COLO829 (cell line): Measurements from ENCODE around the gene GALR2.

Experiments used
- DNase-seq: peaks from one replicate; pipeline ENCODE4 v3.0.0; 2012; ENCODE audit warnings: low spot score

Gene GALR2

DNA sequence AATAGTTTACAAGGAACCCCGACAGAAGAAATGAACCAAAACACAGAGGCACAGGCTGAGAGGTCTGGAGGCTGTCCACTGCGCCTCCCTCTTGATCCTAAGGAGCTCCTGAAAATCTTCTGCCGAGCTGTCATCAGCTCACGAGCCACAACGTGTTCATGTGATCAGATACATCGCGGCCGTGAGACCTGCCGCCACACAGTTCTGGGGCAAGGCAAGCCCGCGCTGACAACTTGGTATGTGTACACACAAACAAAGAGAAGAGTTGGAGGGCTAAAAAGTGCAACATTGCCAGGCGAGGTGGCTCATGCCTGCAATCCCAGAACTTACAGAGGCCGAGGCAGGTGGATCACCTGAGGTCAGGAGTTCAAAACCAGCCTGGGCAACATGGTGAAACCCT lies 21.4 kb downstream of the GALR2 start:
- DNase-seq = no peak

DNA sequence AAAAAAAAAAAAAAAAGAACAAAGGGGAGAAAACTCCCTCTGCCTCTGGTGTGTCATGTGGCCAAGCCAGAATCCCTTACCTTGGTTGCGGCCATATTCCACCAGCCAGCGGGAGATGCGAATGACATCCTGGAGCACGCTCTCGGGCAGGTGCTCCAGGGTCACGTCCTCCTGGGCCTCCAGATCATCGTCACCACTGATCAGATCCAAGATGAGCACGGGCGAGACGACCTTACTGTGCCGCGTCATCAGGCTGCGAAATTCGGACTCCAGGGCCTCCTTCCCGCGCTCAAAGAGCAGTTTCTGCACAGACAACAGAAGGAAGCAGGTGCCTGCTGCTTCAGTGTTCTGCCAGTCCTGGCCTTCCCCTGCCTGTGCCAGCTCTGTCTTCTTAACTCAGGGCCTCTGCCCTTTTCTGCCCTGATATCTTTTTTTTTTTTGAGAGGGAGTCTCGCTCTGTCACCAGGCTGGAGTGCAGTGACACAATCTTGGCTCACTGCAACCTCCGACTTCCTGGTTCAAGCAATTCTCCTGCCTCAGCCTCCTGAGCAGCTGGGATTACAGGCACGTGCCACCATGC lies 23.2 kb downstream of the GALR2 start:
- no peak for DNase-seq

DNA sequence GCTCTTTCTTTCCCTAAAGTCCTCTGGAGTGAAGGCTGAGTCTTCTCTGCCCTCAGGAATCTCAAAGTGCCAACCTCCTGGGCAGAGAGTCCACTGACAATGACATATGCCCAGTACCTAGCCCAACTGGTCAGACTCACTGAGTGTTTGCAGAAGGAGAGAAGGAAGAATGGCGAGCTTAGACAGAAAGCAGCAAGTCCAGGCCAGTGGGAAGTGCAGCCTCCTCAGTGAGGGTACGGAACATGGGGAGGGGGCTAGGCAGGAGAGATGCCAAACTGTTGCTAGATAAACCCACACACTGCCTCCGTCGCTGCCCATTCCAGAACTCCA lies 28.3 kb downstream of the GALR2 start:
- no peak for DNase-seq

DNA sequence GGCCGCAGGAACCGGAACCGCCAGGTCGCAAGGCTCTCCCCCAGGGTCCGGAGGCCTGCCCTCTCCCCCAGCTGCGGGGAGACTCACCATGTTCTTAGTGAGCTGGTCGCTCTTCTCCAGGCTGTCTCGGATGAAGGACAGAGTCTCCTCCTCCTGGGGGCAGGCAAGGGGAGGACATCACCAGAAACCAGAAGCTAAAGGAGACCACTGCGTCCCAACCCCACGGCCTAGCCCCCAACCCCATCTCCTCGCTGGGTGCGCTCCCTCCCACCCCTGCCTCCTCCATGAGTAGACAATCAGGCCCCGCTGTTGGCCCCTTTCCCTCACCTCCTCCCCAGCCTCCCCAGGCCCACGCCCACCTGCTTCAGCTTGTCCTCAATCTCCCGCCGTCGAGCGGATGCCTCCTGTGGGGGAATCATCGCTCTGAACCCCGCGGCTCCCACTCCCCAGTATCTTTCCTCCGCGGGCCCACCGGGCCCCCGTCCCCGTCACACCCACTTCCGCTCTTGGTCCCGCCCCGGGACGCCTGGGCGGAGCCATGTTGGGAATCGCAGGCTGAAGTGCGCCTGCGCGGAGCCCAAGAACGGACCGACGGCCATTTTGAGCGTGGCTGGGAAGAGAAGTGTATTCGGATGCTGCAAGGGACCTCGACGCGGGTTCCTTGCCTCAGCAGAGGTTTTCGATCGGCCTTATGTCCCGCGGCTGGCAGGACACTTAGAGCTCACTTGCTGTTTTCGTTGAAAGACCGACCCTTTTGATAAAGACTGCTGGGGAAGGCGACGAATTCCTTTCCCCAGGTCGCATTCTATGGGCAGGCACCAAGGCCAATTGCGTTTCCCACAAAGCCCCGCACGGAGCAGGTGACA lies 28.9 kb downstream of the GALR2 start, which contains the start of gene EXOC7:
EXOC7 (minus strand) TSS at position 514 of the 866 bp plus-strand sequence; CDS start at position 419, 95 bp downstream.
- peak; percentile 92 for DNase-seq

DNA sequence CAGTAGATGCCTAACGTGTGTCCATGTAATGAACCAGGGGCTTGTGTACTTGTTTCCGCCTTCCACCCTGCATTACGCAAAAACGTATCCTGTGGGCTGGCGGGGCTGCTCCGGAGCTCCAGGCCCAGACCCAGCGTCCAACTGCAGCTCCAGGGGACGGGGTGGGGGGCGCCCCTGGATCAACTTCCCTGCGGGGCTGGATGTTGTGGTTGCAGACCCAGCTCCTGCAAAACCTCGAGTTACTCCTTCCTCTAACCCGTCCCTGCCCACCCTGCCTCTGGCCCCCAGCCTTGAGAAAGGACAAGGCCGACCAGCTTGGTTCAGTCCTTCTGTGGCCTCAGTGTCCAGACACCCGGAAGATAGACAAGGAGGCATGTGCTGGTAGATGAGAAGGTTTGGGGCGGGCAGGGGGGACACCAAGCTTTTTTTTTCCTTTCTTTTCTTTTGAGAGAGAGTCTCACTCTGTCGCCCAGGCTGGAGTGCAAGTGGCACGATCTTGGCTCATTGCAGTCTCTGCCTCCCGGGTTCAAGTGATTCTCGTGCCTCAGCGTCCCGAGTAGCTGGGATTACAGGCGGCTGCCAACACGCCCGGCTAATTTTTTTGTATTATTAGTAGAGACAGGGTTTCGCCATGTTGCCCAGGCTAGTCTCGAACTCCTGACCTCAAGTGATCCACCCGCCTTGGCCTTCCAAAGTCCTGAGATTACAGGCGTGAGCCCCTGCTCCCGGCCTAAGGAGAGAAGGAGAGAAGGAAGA lies 29.7 kb downstream of the GALR2 start:
- DNase-seq = no peak

DNA sequence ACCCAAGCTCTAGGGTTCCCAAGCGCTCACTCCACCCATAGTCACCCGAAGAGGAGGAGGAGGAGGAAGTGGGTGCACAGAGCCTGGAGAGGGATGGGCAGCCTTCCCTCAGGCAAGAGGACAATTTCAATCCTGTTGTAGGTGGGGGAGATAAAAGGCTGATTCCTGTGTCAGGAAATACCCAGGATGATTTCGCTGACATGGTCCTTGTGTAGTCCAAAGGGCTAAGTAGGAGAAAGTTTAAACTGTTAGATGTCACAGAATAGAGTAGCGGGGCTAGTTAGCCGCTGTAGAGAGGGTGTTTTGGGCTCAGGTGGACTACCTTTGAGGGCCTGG lies 30.3 kb downstream of the GALR2 start:
- no peak for DNase-seq

DNA sequence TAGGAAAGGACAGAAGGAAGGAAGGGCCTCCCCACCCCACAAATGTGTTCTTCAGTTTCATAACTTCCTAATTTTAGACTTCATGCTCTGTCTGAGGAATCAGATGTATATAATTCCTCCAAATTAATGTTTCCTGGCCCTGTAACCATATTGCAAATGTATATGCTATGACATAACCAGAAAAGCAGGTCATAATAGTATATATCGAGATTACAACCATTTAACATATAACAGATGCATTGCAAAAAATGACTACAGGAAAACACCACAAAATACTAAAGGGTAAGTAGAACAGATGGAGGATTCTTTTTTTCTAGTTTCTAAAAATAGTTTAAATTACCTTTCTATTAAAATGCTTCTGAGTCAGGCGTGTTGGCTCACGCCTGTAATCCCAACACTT lies 32.1 kb downstream of the GALR2 start:
- DNase-seq = no peak

DNA sequence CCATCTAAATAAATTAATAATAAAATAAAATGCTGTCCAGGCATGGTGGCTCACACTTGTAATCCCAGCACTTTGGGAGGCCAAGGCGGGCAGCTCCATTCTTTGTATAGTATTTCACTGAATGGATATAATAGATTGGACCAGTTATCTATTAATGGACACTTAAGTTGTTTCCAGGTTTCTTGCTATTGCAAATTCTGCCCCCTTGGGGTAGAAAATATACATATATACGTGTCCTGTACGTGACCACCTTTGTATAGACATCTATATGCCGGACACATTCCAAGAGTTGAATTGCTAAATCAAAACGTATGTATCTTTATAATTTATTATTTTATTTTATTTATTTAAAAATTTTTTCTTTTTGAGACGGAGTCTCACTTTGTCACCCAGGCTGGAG lies 32.9 kb downstream of the GALR2 start:
- no peak for DNase-seq

DNA sequence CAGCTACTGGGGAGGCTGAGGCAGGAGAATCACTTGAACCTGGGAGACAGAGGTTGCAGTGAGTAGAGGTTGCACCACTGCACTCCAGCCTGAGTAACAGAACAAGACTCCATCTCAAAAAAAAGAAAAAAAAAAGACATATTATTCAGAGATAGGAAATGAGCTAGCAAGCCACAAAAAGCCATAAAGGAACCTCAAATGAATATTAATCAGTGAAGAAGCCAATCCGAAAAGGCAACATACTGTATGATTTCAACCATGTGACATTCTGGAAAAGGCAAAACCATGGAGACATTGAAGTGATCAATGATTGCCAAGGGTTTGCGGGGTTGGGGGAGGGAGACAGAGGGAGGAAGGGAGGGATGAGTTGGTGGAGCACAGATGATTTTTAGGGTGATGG lies 37.4 kb downstream of the GALR2 start:
- DNase-seq = no peak

DNA sequence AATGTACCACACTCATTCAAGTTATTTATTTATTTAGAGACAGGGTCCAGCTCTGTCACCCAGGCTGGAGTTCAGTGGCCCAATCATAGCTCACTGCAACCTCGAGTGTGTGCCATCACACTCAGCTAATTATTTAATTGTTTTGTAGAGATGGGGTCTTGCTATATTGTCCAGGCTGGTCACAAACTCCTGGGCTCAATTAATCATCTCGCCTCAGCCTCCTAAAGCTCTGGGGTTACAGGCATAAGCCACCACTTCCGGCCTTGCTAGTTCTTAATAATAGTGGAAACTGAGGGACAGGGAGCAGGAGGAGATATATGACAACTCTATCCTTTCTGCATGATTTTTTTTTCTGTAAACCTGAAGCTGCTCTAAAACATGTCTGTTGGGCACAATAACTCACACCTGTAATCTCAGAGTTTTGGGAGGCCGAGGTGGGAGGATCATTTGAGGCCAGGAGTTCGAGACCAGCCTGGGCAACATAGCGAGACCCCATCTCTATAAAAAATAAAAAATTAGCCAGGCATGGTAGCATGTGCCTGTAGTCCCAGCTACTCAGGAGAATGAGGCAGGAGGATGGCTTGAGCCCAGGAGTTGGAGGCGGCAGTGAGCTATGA lies 40.7 kb downstream of the GALR2 start:
- DNase-seq = no peak

DNA sequence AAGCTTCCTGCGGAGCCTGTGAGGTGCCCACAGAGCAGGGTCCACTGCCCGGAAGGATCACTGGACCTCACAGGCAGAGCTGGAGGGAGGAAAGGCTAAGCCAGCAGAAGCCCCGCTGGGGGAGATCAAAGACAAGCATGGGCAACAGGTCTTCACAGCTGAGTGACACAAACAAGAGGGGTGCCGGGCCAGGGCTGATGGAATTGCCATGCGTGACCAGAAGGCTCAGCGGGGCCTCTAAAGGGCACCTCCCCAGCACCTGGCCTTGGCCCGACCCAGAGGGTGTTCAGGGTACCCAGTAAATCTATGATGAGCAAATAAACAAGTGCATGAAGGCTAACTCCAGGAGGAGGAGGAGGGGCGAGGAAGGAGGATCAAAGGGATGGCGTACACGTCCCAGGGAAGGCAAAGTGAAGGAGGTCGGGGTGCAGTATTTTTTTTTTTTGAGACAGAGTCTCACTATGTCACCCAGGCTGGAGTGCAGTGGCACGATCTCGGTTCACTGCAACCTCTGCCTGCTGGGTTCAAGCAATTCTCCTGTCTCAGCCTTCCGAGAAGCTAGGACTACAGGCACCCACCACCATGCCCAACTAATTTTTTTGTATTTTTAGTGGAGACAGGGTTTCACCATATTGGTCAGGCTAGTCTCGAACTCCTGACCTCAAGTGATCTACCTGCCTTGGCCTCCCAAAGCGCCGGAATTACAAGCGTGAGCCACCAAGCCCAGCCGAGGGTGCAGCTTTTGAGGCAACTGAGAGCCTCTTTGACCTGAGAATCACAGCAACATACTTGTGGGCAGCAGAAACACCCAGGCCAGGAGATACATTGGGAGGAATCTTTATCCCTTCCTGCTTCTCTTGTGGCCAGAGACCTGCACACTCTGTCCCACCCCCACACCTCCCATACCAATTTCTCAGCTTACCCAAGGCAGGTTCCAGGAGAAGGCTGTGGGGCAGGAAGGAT lies 45.1 kb downstream of the GALR2 start:
- no peak for DNase-seq

DNA sequence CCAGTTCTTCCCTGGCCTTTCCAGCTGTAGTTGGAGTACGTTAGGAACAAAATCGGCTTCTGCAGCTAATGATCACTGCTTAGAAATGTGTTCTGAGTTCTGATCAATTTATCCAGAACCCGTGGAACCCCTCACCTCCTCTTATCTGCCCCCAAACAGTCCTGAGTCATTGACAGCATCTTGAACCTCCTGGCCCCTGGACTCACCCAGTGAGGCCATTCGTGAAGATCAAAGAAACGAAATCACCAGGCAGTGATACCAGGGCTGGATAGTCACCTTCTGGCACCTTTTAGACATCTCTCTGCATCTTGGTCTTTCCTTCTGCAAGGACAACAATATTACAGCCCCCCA lies 46.1 kb downstream of the GALR2 start:
- DNase-seq = no peak

DNA sequence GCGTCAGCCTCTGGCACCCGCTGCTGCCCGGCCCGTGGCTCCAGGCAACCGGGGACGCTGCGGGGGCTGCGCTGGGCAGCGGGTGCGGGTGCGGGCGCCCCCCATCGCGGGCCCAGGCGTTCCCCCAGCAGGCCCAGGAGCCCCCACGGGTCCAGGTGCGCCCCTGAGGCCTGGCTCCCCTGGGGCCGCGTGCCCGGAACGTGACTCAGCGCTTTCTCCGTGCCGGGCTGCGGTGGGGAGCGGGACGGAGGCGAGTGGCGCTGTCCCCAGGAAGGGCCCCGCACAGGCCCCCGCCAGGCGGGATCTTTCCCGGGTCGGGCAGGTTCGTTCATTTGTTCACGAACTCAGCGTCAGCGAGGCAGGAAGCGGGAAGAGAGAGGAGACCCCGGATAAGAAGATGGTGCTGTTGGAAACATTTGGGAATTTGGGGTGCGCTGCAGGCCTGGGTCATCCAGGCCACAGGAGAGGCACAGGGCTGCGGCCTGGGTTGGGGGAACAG lies 47.4 kb downstream of the GALR2 start:
- no peak for DNase-seq

DNA sequence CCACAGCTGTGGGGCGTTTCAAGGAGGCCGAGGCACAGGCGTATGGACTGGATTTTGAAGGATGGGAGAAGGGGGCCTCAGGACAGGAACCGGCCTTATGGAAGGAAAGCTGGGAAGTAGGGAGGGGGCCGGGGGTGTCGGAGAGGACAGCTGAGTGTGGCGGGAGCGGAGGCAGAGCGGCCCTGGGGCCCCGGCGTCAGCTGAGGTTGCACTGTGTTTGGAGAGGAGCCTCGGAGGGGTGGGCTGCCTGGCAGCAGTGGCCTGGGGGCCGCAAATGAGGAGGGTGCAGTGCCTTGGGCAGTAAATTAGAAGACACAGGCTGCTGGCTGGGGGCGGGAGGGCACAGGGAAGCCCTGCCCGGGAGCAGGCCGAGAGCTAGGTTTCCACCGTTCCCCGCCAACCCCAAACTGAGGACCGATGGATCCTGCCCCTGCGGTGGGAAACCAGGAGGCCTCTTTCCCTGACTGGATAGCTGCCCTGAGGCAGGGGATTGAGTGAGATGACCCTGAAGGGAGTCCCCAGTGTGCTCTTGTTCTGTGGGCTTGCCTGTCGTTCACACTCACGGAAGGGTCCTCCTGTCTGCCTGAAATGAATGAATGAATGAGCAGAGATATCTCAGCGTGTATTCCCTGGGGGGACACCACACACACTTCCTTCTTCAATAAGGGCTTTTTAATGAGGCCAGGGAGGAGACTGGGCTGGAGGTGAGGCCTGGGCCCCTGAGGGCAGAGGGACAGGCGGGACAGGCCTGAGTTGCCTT lies 48.0 kb downstream of the GALR2 start:
- DNase-seq = no peak

DNA sequence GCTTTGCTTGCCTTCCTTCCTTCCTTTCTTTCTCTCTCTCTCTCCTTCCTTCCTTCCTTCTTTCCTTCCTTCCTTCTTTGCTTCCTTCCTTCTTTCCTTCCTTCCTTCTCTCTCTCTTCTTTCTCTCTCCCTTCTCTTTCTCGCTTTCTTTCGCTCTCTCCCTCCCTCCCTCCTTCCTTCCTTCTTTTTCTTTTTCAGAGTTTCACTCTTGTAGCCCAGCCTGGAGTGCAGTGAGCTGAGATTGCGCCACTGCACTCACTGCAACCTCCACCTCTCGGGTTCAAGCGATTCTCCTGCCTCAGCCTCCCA lies 48.6 kb downstream of the GALR2 start:
- DNase-seq = no peak

DNA sequence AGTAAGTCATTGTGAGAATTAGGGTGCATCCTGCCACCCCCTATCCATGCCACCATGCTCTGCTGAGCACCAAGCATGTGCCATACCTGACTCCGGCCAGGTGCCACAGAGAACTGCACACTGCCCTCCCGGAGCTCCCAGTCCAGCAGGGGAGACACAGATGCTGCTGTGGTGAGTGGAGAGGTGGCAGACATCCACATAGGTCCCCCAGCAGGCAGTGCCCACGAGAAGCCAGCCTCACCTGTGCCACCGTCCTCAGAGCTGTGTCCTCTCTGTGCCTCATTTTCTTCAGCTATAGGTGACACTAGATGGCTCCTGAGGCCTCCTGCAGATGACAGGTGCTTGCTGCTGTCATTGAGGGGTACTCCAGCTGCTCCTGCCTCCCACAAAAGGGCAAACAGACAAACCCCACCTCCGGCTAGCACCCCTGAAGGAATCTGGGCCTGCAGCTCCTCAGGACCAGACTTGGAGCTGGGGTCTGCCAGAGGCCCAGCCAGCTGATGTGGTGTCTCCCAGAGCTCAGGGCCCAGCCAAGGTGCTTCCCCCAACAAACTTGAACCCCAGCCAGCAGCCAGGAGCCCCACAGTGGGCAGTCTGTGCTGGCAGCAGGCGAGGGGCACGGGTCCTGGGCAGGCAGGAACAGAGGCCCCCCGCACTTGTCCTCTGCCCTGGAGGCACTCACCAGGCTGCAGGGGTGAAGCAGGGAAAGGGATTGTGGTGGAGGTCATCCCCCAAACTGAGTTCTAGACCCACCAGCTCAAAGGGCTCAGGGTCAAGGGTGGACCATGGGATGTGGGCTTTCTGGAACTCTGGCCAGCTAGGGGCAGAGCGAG lies 49.4 kb downstream of the GALR2 start:
- DNase-seq = no peak

DNA sequence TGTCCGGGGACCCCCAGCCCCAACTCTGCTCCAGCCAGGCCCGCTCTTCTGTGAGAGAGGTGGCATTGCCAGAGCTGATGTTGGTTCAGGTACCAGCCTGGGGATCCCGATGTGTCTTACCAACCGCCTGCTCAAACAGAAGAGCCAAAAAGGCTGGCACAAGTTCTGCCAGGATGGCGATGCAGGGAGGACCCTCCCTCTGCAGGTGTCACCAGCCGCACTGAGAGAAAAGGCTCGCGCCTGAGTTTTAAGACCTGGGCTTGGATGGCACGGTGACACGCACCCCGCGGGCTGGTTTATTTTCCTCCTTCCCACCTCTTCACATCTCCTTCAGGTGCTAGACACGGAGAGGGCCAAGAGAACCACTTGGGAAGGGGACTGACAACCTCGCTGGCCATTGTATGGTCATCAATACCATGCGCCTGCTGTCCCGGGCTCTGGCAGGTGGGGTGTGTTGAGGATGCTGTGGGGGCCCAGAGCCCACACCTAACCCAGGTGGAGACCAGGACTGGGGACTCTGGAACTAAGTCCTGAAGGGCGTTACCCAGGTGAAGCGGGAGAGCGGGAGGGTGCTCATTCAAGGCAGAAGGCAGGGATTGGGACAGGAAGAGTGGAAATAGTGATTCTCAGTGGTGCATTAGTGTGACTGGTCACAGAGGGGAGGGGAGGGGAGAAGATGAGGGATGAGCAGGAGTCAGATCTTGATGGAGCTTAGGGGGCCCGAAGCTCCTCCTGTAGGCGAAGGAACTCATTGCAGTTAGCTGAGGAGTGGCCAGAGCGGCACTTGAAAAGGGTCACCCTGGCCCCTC lies 50.2 kb downstream of the GALR2 start:
- DNase-seq = no peak

DNA sequence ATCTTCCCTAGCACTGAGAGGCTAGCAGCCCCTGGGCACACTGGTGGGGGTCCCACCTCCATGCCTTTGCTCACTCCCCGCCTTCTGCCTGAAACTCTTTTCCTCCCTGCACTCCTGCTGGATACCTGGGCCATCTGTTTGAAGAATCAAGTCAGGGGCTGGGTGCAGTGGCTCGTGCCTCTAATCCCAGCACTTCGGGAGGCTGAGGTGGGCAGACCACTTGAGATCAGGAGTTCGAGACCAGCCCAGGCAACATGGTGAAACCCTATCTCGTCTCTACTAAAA lies 50.8 kb downstream of the GALR2 start:
- DNase-seq = no peak

DNA sequence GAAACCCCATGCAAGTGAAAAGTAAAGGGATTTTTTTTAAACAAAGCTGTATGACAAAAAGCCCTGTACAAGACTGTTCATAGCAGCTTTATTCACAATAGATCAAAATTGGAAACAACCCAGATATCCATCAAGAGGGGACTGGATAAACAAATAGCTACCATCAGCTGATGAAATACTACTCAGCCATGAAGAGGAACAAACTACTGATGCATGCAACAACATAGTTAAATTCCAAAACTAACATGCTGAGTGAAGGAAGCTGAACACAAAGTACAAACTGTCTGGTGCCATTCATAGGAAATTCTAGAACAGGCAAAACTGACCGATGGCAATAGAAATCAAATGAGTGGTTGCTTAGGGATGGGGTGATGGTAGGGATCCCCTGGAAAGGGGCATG lies 51.3 kb downstream of the GALR2 start:
- no peak for DNase-seq
